ENCODE results near the gene C19orf53.
A peak's percentile ranks its signal among the peaks of the same experiment; 100 is the strongest.
"Not testable (repeated sequence)": the region's sequence is repeated elsewhere in the genome, so short reads cannot be mapped to it uniquely, and the experiment has no call there.

Gene C19orf53

GRCh38 chr19:13764101-13764807, 10.0 kb upstream of the C19orf53 start, which contains the start of gene MRI1:
Gene MRI1 (plus strand): TSS chr19:13764522. CDS start chr19:13764589, 67 bp downstream.
- FAIRE-seq: no peak

DNA sequence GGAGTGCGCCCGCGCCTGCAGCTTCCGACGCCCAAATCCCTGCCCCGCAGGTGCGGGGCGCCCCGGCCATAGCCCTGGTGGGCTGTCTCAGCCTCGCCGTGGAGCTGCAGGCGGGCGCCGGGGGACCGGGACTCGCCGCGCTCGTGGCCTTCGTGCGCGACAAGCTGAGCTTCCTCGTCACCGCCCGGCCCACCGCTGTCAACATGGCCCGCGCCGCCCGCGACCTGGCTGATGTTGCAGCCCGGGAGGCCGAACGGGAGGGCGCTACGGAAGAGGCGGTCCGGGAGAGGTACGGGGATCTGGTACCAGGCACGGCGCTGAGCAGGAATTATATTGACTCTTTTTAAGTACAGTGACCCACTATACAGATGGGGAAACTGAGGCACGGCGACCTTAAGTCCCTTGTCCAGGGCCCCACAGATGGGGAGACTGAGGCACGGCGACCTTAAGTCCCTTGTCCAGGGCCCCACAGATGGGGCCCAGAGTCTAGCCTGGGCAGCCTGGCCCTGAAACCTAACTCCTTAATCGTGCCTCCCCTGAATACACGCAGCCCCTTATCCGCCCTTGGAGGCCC, 9.3 kb upstream of the C19orf53 start:
- no peak for FAIRE-seq

DNA sequence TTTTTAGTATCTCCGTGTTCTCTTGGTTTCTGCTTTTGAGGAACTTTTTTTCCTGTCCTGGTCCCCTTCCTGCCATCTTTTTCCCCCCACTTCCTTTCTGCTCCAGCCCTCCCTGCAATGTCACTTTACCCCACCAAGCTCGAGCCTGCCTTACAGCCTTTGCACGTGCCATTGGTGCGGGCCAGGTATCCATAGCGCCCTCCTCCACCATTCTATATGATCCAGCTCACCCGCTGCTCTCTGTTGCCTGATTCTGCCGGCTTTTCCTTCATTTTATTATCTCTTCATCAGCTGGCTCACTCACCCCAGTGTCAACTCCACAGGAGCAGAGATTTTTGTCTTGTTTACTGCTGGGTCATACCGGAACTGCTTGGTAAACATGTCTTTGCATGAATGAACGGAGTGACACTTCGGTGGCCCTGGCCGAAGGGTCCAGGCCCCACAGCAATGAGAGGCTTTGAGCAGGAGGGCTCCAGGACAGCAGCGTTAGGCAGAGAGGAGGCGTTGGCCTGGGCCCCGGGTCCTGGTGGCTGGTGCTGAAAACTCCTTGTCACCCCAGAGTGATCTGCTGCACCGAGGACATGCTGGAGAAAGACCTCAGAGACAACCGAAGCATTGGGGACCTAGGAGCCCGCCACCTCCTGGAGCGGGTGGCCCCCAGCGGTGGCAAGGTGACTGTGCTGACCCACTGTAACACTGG, 8.7 kb upstream of the C19orf53 start:
- no peak for FAIRE-seq

DNA sequence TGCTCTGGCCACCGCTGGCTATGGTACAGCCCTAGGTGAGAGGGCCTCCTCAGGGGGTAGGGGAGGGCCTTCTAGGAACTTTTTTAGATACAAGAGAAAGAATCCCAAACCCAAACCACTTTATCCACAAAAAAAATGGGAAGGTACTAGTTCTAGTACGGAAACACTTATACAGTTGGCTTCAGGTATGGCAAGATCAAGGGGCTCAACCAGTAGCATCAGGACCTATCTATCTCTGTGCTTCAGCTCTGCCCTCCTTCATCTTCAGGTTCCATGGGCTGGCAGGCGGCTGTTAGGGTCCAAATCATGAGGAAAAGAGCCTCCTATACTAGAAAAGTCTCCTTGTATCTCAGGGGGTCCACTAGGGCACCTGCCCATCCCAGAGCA, 8.2 kb upstream of the C19orf53 start:
- no peak for FAIRE-seq

- FAIRE-seq: no peak
These were observed 5.7 kb upstream of the C19orf53 start for GRCh38 chr19:13768510-13768909.

DNA sequence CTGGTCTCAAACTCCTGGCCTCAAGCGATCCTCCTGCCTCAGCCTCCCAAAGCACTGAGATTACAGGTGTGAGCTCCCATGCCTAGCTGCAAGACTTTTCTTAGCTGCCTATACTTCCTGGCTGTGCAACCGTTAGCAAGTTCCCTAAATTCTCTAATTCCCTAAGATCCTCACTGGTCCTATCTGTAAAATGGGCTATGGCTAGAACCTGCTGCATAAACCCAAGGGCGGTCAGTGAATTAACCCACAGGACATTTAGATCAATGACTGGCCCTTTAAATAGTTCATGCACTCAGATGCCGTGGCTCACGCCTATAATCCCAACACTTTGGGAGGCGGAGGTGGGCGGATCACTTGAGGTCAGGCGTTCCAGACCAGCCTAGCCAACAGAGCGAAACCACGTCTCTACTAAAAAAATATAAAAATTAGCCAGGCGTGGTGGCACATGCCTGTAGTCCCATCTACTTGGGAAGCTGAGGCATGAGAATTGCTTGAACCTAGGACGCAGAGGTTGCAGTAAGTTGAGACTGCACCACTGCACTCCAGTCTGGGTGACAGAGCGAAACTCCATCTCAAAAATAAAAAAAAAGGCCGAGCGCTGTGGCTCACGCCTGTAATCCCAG, 4.1 kb upstream of the C19orf53 start:
- FAIRE-seq: no peak

DNA sequence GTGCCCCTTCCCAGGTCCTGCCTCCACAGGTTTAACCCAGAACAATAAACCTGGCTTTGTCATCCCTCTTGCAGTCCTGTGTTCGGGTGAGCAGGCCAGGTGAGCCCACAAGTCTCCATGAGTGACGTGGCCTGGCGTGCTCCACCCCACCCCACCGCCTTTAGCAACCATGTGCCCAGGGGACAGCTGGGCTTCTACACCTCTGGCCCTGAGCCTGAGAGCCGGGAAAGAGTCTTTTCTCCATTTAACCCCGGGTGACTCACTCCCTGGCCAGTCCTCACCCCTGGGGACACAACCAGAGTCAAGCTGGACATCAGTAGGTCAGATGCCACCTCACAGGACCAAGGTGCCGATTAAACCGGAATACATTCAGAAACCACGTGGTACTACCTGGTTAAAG, 4.1 kb downstream of the C19orf53 start:
- no peak for FAIRE-seq

DNA sequence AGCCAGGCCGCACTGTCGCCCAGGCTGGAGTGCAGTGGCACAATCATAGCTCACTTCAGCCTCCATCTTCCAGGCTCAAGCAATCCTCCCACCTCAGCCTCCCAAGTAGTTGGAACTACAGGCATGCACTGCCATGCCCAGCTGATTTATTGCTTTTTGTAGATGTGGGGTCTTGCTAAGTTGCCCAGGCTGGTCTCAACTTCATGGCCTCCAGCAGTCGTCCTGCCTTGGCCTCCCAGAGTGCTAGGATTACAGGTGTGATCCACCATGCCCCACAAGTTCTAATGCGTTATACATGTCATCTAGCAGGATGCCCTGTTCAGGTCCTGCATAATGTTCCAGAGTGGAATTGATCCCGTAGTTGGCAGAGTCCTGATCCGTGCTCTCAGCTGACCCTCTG, 4.6 kb downstream of the C19orf53 start:
- no peak for FAIRE-seq

GRCh38 chr19:13779794-13780193, 5.5 kb downstream of the C19orf53 start:
- not testable (repeated sequence) for FAIRE-seq

- peak; percentile 67 for FAIRE-seq
These were observed 7.3 kb downstream of the C19orf53 start for GRCh38 chr19:13781547-13781946.

DNA sequence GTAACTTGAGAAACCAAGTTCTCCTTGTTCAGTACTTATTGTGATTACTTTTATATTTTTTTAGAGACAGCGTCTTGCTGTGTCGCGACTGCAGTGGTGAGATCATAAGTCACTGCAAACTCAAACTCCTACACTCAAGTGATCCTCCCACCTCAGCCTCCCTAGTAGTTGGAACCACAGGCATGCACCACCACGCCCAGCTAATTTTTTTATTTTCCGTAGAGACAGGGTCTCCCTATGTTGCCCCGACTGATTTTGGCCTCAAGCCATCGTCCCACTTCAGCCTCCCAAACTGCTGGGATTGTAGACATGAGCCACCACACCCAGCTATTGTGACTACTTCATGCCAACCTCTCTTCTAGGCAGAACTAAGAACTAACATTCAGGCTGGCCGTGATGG, 8.3 kb downstream of the C19orf53 start:
- FAIRE-seq: no peak

- FAIRE-seq: no peak
These were observed 9.6 kb downstream of the C19orf53 start for GRCh38 chr19:13783565-13784500.

DNA sequence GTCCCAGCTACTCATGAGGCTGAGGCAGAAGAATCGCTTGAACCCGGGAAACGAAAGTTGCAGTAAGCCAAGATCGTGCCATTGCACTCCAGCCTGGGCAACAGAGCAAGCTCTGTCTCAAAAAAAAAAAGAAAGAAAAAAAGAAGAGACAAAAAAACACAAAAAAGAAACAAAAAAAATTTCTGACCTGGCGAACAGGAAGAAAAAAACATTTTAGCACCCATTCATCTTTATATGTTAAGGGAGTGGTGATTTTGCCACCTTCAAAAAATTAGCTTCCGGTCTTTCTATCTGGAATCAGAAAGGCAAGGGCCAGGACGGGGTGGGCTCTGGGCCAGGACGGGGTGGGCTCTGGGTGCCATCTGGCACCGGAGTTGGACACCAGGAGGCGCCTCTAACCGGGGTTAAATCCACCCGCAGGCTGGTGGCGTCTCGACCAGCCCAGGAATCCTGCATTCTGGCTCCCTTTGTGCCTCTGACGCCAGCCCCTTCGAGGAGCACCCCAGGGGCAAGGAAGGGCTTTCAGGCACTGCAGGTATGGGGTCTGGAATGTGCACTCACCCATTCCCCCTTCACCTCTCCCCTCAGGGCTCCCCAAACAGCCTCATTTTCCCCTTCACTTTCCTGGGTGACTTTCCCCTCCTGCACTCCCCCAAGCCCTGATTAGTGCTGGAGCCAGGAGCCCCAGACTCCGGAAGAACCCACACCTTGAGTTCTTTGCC, 10.6 kb downstream of the C19orf53 start:
- no peak for FAIRE-seq

DNA sequence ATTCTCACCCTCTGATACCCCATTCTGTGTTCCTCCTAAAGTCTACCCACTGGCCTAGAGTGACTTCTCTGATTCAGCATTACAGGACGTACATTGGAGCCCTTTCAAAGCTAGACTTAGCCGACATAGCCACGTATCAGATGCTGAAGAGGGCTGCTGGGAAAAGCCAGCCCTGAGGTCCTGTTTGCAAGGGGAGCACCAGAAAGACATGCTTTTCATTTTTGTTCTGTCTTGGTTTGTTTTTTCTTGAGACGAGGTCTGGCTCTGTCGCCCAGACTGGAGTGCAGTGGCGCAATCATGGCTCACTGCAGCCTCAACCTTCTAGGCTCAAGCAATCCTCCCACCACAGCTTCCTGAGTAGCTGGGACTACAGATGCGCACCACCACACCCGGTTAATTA, 14.7 kb downstream of the C19orf53 start:
- FAIRE-seq: no peak

- no peak for FAIRE-seq
These were observed 16.1 kb downstream of the C19orf53 start for GRCh38 chr19:13790354-13790753.

DNA sequence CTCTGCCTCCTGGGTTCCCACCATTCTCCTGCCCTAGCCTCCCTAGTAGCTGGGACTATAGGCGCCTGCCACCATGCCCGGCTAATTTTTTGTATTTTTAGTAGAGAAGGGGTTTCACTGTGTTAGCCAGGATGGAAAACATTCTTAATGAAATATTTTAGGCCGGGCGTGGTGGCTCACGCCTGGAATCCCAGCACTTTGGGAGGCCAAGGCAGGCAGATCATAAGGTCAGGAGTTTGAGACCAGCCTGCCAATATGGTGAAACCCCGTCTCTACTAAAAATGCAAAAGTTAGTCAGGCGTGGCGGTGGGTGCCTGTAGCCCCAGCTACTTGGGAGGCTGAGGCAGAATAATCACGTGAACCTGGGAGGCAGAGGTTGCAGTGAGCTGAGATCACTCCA, 19.1 kb downstream of the C19orf53 start:
- FAIRE-seq: not testable (repeated sequence)

GRCh38 chr19:13794398-13794756, 20.1 kb downstream of the C19orf53 start:
- FAIRE-seq: peak; percentile 43

DNA sequence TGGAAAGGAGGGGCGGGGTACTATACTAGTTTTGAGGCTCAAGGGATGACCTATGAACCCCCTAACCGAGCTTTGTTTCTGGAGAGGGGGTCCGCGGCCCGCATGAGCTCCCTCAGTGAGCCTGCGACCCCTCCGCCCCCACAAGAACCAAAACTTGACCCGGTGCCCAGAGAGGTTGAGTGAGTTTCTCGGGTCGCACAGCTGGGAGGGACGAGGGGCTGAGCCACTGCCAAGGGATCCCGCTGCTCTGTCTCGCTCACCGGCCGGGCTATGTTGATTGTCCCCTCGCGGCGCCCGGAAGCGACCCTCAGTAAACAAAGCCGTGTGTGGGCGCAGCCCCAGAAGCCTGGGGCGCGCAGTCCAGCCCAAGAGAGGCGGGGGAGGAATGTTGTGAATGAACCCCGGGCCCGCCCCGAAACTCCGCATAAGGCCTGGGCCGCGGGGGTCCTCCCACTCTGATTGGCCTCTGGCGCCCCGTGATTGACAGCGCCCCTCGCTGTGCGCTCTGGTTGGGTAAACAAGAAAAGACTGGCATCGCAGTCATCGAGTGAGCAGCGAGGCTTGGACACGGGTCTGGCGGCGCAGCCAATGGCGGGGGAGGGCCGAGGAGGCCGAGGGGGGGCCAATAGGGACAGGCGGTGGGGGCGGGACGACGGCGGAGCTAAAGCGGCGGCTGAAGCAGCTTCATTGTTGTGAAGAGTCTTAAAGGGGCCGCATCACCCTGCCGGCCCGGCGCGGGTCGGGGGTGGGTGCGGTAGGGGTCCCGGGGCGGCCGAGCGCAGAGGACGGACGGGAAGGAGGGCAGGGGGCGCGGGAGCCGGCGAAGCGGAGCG, 20.7 kb downstream of the C19orf53 start, which contains the start of gene ZSWIM4:
Gene ZSWIM4, plus strand, starts transcription at position 687 of the 833 bp plus-strand sequence. CDS start 206 bp downstream, outside the sequence.
- peak; percentile 91 for FAIRE-seq

DNA sequence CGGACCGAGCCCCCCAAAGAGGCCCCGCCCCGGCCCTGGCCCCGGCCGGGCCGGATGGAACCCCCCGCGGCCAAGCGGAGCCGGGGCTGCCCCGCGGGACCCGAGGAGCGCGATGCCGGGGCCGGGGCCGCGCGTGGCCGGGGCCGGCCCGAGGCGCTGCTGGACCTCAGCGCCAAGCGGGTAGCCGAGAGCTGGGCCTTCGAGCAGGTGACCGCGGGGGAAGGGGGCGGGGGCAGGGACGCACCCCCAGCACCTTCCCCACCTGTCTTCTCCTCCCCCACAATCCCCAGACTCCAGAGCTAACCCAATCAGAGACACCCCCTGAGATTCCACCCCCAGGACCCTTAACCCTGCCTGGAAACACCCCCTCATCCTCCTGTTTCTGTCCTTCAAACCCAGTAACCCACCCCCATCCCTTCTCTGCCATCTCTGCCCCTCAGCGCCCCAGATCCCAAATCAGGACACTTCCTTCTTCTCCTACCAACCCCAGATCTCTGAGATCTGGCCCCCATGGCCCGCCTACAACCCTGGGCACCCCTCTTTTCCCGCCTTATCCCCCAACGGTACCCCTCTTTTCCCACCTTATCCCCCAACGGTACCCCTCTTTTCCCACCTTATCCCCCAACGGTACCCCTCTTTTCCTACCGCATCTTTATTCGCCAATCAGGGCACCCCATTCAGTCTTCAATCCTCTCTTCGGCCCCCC, 21.5 kb downstream of the C19orf53 start:
- FAIRE-seq: no peak
